CD14-positive monocyte (primary cell): ENCODE data around the gene ELMO3. TPM values are rescaled to one million over a fixed set of nuclear protein-coding genes. Genes with fewer than 3 reads are reported as not detected.

ENCODE experiments used
- DNase-seq, 3 donors: peaks; one replicate each; pipeline ENCODE4 v3.0.0-alpha.2; 2011 to 2022
- H2AFZ ChIP-seq: 2 replicates; pipeline ENCODE4 v1.6.0; 2012; ENCODE audit warnings: mild to moderate bottlenecking, low read depth, low read length, inconsistent platforms; ENCODE audit not compliant: insufficient read depth, poor library complexity, severe bottlenecking
- H3K27ac ChIP-seq, 2 donors: 1 replicate in 1 of 2; 2 replicates in 1 of 2; pipeline ENCODE4 v1.5.1; 2012 to 2013; ENCODE audit warnings: low read length in 2 of 2, control low read depth in 1 of 2, inconsistent platforms in 1 of 2, low read depth in 1 of 2, mild to moderate bottlenecking in 1 of 2
- H3K27me3 ChIP-seq, 2 donors: one replicate each; pipeline versions ENCODE4 v1.6.0 to v1.6.1; 2011 to 2013; ENCODE audit warnings: low read length in 2 of 2; ENCODE audit not compliant: control insufficient read depth in 2 of 2, insufficient read depth in 2 of 2
- H3K36me3 ChIP-seq, 2 donors: replicated peaks in 1 of 2; 1 replicate in 1 of 2; 2 replicates in 1 of 2; pipeline versions ENCODE4 v1.5.1 to v1.6.1; 2012 to 2013; ENCODE audit warnings: low read length in 2 of 2, control low read depth in 1 of 2, inconsistent platforms in 1 of 2, mild to moderate bottlenecking in 1 of 2; ENCODE audit not compliant: insufficient read depth in 2 of 2, control insufficient read depth in 1 of 2
- H3K4me1 ChIP-seq, 2 donors: 1 replicate in 1 of 2; 2 replicates in 1 of 2; pipeline versions ENCODE4 v1.5.1 to v1.6.1; 2012 to 2013; ENCODE audit warnings: low read length in 2 of 2, control low read depth in 1 of 2, inconsistent platforms in 1 of 2, mild to moderate bottlenecking in 1 of 2, moderate library complexity in 1 of 2; ENCODE audit not compliant: insufficient read depth in 2 of 2, control insufficient read depth in 1 of 2
- H3K4me2 ChIP-seq: replicated peaks from 2 replicates; pipeline ENCODE3; 2012; ENCODE audit warnings: low read length, moderate library complexity, mild to moderate bottlenecking; ENCODE audit not compliant: poor library complexity, severe bottlenecking; ENCODE audit errors: extremely low read depth
- H3K4me3 ChIP-seq, 3 experiments: fragments of 200-600 bp in 1 of 3; sonication (generic) in 1 of 3; replicated peaks in 1 of 3; 1 replicate in 2 of 3; 2 replicates in 1 of 3; pipeline ENCODE4 v1.5.1; 2011 to 2013; ENCODE audit warnings: low read length in 3 of 3, mild to moderate bottlenecking in 3 of 3, control low read depth in 2 of 3, low read depth in 2 of 3, inconsistent platforms in 1 of 3, moderate library complexity in 1 of 3
- H3K79me2 ChIP-seq: 2 replicates; pipeline ENCODE4 v1.6.0; 2012; ENCODE audit warnings: mild to moderate bottlenecking, control low read depth, inconsistent platforms, low read length, moderate library complexity; ENCODE audit not compliant: insufficient read depth
- H3K9ac ChIP-seq: 2 replicates; pipeline ENCODE4 v1.6.0; 2017; ENCODE audit warnings: low read length, mild to moderate bottlenecking; ENCODE audit not compliant: insufficient read depth, poor library complexity, severe bottlenecking
- H3K9me3 ChIP-seq, 2 donors: replicated peaks in 1 of 2; 1 replicate in 1 of 2; 2 replicates in 1 of 2; pipeline versions ENCODE4 v1.5.1 to v1.6.1; 2012 to 2013; ENCODE audit warnings: low read length in 2 of 2, control low read depth in 1 of 2; ENCODE audit not compliant: control insufficient read depth in 1 of 2, insufficient read depth in 1 of 2
- H4K20me1 ChIP-seq: 2 replicates; pipeline ENCODE4 v1.6.0; 2012; ENCODE audit warnings: mild to moderate bottlenecking, low read length, control low read depth, moderate library complexity; ENCODE audit not compliant: insufficient read depth
- H3K27ac Mint-ChIP-seq, 7 donors: one replicate each; pipeline ENCODE4 v1.8.0; 2020; ENCODE audit warnings: mild to moderate bottlenecking in 7 of 7, mixed read lengths in 7 of 7, moderate library complexity in 6 of 7, inconsistent platforms in 2 of 7
- H3K27me3 Mint-ChIP-seq, 3 donors: one replicate each; pipeline ENCODE4 v1.8.0; 2021 to 2022; ENCODE audit warnings: low read depth in 3 of 3, mild to moderate bottlenecking in 3 of 3, mixed read lengths in 3 of 3, moderate library complexity in 3 of 3, inconsistent platforms in 1 of 3
- H3K36me3 Mint-ChIP-seq, 2 donors: one replicate each; pipeline ENCODE4 v1.8.0; 2020; ENCODE audit warnings: mixed read lengths in 2 of 2, inconsistent platforms in 1 of 2, mild to moderate bottlenecking in 1 of 2
- H3K4me1 Mint-ChIP-seq: one replicate; pipeline ENCODE4 v1.8.0; 2020; ENCODE audit warnings: mild to moderate bottlenecking, mixed read lengths
- H3K4me3 Mint-ChIP-seq, 2 donors: one replicate each; pipeline ENCODE4 v1.8.0; 2020; ENCODE audit warnings: mild to moderate bottlenecking in 2 of 2, mixed read lengths in 2 of 2, moderate library complexity in 1 of 2
- H3K9me3 Mint-ChIP-seq, 7 donors: one replicate each; pipeline ENCODE4 v1.8.0; 2020 to 2022; ENCODE audit warnings: mixed read lengths in 7 of 7, mild to moderate bottlenecking in 6 of 7, moderate library complexity in 6 of 7, inconsistent platforms in 2 of 7
- CTCF ChIP-seq: fragments of 200-600 bp; IDR thresholded peaks from one replicate; pipeline ENCODE4 v1.8.0; 2022; ENCODE audit warnings: antibody characterized with exemption, mild to moderate bottlenecking
- WGBS: methylation state at CpG from one replicate; pipeline ENCODE4 v1.1.5; 2013; ENCODE audit warnings: missing lambda C conversion rate; ENCODE audit not compliant: insufficient coverage; 5-methylcytosine and 5-hydroxymethylcytosine counted together
- intact Hi-C, 2 donors: fragments of 100-400 bp; cut with micrococcal nuclease; formaldehyde crosslinking; loops; one replicate each; pipeline versions ENCODE4 v1.15.0 to v1.15.1; 2023
- polyA plus RNA-seq, 3 donors: library from polyadenylated mRNA; depleted of rRNA in 1 of 3; unstranded in 2 of 3; stranded (reverse) in 1 of 3; fragments of 300-500 nt in 2 of 3; fragments of >200 nt in 1 of 3; fragmentation: Illumina TruSeq in 2 of 3; gene quantifications; 1 replicate in 2 of 3; 2 replicates in 1 of 3; pipeline ENCODE4 v1.2.3, GENCODE V29; 2012 to 2021

ELMO3 gene
- polyA plus RNA-seq, 3 donors, result 0.15 to 7.0 TPM; not detected in 1

- intact Hi-C loops, result no loop called here
Observed at GRCh38 chr16:67216612-67217490, 17.9 kb downstream of the ELMO3 start.

More at GRCh38 chr16:67216612-67217490, 17.9 kb downstream of the ELMO3 start:
- H3K9me3 ChIP-seq, result no peaks in the 10 kb centered on the region
- no peaks in the 10 kb centered on the region for H3K79me2 ChIP-seq
- peak; percentile 44 to 62 (median 50) for DNase-seq
- H3K4me3 Mint-ChIP-seq, result peak overlapping the region; percentile 18 to 80
- no peak overlapping the region for H3K9ac ChIP-seq
- H3K36me3 Mint-ChIP-seq, result peaks cover 5 to 9% of the 10 kb centered on the region in 2 donors
- peaks cover 0 to 2% (median 0%) of the 10 kb centered on the region in 7 donors for H3K9me3 Mint-ChIP-seq
- peak overlapping the region in 1 of 3 experiments; percentile 28 for H3K4me3 ChIP-seq
- H2AFZ ChIP-seq, result peak overlapping the region; percentile 54
- no peak for TF ChIP-seq CTCF
- peaks cover 19 to 21% of the 10 kb centered on the region in 2 donors for H3K4me1 ChIP-seq
- WGBS, result 33% methylated on average over 14 of the region's 18 CpGs
- H3K36me3 ChIP-seq, result no peaks in the 10 kb centered on the region
- H3K27ac ChIP-seq, result peak overlapping the region; percentile 13 to 14
- peaks cover 32% of the 10 kb centered on the region for H3K4me1 Mint-ChIP-seq
- no peaks in the 10 kb centered on the region for H3K27me3 ChIP-seq
- H3K27me3 Mint-ChIP-seq, result peaks cover 0 to 6% (median 3%) of the 10 kb centered on the region in 3 donors
- no peaks in the 10 kb centered on the region for H4K20me1 ChIP-seq
- H3K4me2 ChIP-seq, result peak overlapping the region; percentile 39
- peak overlapping the region in 5 of 7 donors; percentile 62 to 86 (median 75) for H3K27ac Mint-ChIP-seq
